ENCODE data around the gene NUDT7. TPM values are rescaled to one million over a fixed set of nuclear protein-coding genes. Genes with fewer than 3 reads are reported as not detected.

The NUDT7 gene
- total and polyA plus RNA-seq, 9 of the 15 experiments (the other 6 are each of a cell fraction or from before 2014, with no cell fraction given): 5.6 to 24.2 (median 10.5) TPM

GRCh38 chr16:77722309-77723107, at the start of gene NUDT7 (continued):
- TF ChIP-seq PBX2 (CRISPR knock-in tag; IDR thresholded peaks at IDR 0.05; ENCODE audit: low read depth) (no peak), PBX2 (tag; conservative IDR thresholded peaks at IDR 0.05; ENCODE audit: low read depth) (no peak), SNAPC5 (CRISPR knock-in tag; IDR thresholded peaks at IDR 0.05) (no peak), CCNT2 (IDR thresholded peaks at IDR 0.05; ENCODE audit: borderline replicate concordance, extremely low read depth, insufficient read length, low read depth, low read length) (peak; percentile 23), TSC22D4 (tag; IDR thresholded peaks at IDR 0.05) (no peak), SOX6 (IDR thresholded peaks at IDR 0.05) (no peak), ZNF274 (IDR thresholded peaks at IDR 0.05; ENCODE audit: borderline replicate concordance, low read depth, low read length) (no peak), ZBTB12 (CRISPR knock-in tag; IDR thresholded peaks at IDR 0.05) (no peak), ATF6 (CRISPR knock-in tag; IDR thresholded peaks at IDR 0.05) (no peak), POLR2AphosphoS5 (IDR thresholded peaks at IDR 0.05; ENCODE audit: control insufficient read depth, insufficient read depth, low read depth, low read length) (peak; percentile 78), CAMTA2 (CRISPR knock-in tag; conservative IDR thresholded peaks at IDR 0.05) (no peak), E2F1 (CRISPR knock-in tag; IDR thresholded peaks at IDR 0.05) (no peak), HSF4 (CRISPR knock-in tag; IDR thresholded peaks at IDR 0.05; ENCODE audit: borderline replicate concordance) (no peak), E2F8 (IDR thresholded peaks at IDR 0.05; ENCODE audit: low read depth, partially characterized antibody) (peak; percentile 65), TBL1XR1 (IDR thresholded peaks at IDR 0.05; ENCODE audit: low read length in 2 of 2) (no peak), CTBP1 (IDR thresholded peaks at IDR 0.05; ENCODE audit: borderline replicate concordance) (0 out of 2 replicates have a peak, but pooled peaks have one; percentile 14), ZKSCAN8 (CRISPR knock-in tag; IDR thresholded peaks at IDR 0.05) (no peak)

Data from K562 (cell line).